ENCODE data around the gene TATDN2.

DNA sequence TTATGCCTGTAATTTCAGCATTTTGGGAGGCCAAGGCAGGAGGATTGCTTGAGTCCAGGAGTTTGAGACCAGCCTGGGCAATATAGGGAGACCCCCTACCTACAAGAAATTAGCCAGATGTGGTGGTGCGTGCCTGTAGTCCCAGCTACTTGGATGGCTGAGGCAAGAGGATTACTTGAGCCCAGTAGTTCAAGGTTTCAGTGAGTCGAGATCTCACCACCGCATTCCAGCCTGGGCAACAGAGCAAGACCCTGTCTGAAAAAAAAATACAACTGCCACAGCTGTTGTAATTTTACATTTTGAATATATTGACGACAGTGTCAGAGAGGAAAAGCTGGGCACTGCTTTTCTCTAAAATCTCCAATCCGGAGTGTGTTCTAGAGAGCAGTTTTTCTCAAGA lies 21.2 kb downstream of the TATDN2 start:
- no peak for TF ChIP-seq ESRRA (IDR thresholded peaks at IDR 0.05; ENCODE audit: borderline replicate concordance, low read length)
- no peak for TF ChIP-seq JUNB (IDR thresholded peaks at IDR 0.05)
- no peak for TF ChIP-seq HDAC2 (IDR thresholded peaks at IDR 0.05)
- TF ChIP-seq, protein P1, sequence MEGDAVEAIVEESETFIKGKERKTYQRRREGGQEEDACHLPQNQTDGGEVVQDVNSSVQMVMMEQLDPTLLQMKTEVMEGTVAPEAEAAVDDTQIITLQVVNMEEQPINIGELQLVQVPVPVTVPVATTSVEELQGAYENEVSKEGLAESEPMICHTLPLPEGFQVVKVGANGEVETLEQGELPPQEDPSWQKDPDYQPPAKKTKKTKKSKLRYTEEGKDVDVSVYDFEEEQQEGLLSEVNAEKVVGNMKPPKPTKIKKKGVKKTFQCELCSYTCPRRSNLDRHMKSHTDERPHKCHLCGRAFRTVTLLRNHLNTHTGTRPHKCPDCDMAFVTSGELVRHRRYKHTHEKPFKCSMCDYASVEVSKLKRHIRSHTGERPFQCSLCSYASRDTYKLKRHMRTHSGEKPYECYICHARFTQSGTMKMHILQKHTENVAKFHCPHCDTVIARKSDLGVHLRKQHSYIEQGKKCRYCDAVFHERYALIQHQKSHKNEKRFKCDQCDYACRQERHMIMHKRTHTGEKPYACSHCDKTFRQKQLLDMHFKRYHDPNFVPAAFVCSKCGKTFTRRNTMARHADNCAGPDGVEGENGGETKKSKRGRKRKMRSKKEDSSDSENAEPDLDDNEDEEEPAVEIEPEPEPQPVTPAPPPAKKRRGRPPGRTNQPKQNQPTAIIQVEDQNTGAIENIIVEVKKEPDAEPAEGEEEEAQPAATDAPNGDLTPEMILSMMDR (IDR thresholded peaks at IDR 0.05) = no peak
- TF ChIP-seq KDM1A (IDR thresholded peaks at IDR 0.05; ENCODE audit: low read depth) = no peak
- TF ChIP-seq, protein P2, sequence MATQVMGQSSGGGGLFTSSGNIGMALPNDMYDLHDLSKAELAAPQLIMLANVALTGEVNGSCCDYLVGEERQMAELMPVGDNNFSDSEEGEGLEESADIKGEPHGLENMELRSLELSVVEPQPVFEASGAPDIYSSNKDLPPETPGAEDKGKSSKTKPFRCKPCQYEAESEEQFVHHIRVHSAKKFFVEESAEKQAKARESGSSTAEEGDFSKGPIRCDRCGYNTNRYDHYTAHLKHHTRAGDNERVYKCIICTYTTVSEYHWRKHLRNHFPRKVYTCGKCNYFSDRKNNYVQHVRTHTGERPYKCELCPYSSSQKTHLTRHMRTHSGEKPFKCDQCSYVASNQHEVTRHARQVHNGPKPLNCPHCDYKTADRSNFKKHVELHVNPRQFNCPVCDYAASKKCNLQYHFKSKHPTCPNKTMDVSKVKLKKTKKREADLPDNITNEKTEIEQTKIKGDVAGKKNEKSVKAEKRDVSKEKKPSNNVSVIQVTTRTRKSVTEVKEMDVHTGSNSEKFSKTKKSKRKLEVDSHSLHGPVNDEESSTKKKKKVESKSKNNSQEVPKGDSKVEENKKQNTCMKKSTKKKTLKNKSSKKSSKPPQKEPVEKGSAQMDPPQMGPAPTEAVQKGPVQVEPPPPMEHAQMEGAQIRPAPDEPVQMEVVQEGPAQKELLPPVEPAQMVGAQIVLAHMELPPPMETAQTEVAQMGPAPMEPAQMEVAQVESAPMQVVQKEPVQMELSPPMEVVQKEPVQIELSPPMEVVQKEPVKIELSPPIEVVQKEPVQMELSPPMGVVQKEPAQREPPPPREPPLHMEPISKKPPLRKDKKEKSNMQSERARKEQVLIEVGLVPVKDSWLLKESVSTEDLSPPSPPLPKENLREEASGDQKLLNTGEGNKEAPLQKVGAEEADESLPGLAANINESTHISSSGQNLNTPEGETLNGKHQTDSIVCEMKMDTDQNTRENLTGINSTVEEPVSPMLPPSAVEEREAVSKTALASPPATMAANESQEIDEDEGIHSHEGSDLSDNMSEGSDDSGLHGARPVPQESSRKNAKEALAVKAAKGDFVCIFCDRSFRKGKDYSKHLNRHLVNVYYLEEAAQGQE (IDR thresholded peaks at IDR 0.05) = no peak
- TF ChIP-seq EHMT2 (IDR thresholded peaks at IDR 0.05; ENCODE audit: low read depth) = no peak
- TF ChIP-seq POLR2A (IDR thresholded peaks at IDR 0.05; ENCODE audit: low read length) = no peak
